ENCODE data around the gene SNX10. TPM values are rescaled to one million over a fixed set of nuclear protein-coding genes. Genes with fewer than 3 reads are reported as not detected.

Gene SNX10
- total RNA-seq, 1 experiment from 2014 or later, result 9.4 TPM

- Histone ChIP-seq H4K91ac (ENCODE audit: insufficient read length, low read depth, low read length) (no peak overlapping the region), H2BK120ac (ENCODE audit: low read depth, low read length, poor library complexity, severe bottlenecking) (no peak overlapping the region), H2AFZ (ENCODE audit: low read length) (no peak overlapping the region), H3T11ph (ENCODE audit: low read length) (no peak overlapping the region), H4K20me1 (ENCODE audit: control insufficient read depth, insufficient read depth, insufficient read length) (no peaks in the 10 kb centered on the region), H3K4me1 (ENCODE audit: insufficient read depth, low read length) (no peaks in the 10 kb centered on the region), H3K9ac (ENCODE audit: extremely low read depth, insufficient read length, low read length) (no peak overlapping the region), H3K14ac (ENCODE audit: insufficient read depth, low read length) (no peak overlapping the region), H2AK5ac (ENCODE audit: insufficient read length, low read length) (no peak overlapping the region), H4K8ac (replicated peaks; ENCODE audit: insufficient read length, low read depth, low read length) (no peak overlapping the region), H2BK20ac (ENCODE audit: low read depth, low read length, poor library complexity, severe bottlenecking) (no peak overlapping the region), H3K27ac (ENCODE audit: insufficient read length, low read depth, low read length) (no peak overlapping the region), H3K23me2 (ENCODE audit: insufficient read length, low read depth, low read length, poor library complexity, severe bottlenecking) (no peaks in the 10 kb centered on the region), H3K56ac (ENCODE audit: insufficient read length, low read depth, low read length) (no peak overlapping the region), H4K5ac (ENCODE audit: insufficient read length, low read depth, low read length) (no peak overlapping the region), H3K27me3 (ENCODE audit: insufficient read depth, low read length) (no peaks in the 10 kb centered on the region), H2BK5ac (ENCODE audit: insufficient read length, low read length) (no peak overlapping the region), H2BK15ac (ENCODE audit: low read depth, low read length) (no peak overlapping the region), H3K4ac (ENCODE audit: low read depth, low read length) (no peak overlapping the region), H2BK12ac (ENCODE audit: insufficient read length, low read depth, low read length) (no peak overlapping the region), H3K79me2 (ENCODE audit: insufficient read depth, low read length) (no peaks in the 10 kb centered on the region), H3K9me3 (ENCODE audit: control insufficient read depth, low read depth, low read length) (no peaks in the 10 kb centered on the region), H3K4me2 (ENCODE audit: insufficient read depth, insufficient read length, low read length) (no peak overlapping the region), H3K79me1 (ENCODE audit: insufficient read depth, low read depth, low read length, poor library complexity, severe bottlenecking) (no peaks in the 10 kb centered on the region), H3K23ac (ENCODE audit: insufficient read length, low read depth, low read length) (no peak overlapping the region), H3K18ac (ENCODE audit: insufficient read length, low read depth, low read length) (no peak overlapping the region)
- no CpG with 5 or more reads among the region's 3 CpGs for WGBS (ENCODE audit: extremely low coverage, insufficient read length, low lambda C conversion rate)
- TF ChIP-seq CTCF (conservative IDR thresholded peaks at IDR 0.05), result no peak
- no peaks in the 10 kb centered on the region for H3K9me3 Mint-ChIP-seq
- no peaks in the 10 kb centered on the region for H3K27me3 Mint-ChIP-seq (ENCODE audit: low read depth)
- no peak overlapping the region for H3K27ac Mint-ChIP-seq
- no peak overlapping the region for H3K4me3 Mint-ChIP-seq
- no peaks in the 10 kb centered on the region for H3K36me3 Mint-ChIP-seq (ENCODE audit: insufficient read depth in 1 of 3, low read depth in 3 of 3)
- no peak for DNase-seq
- no peaks in the 10 kb centered on the region for H3K4me1 Mint-ChIP-seq
These were observed 25.5 kb downstream of the SNX10 start for GRCh38 chr7:26317211-26317610.

All from H9 (cell line).